Body of pancreas (tissue), 4 donors: ENCODE measurements around the gene COL13A1.

Source experiments
- POLR2A ChIP-seq, 3 donors: fragments of 450-650 bp; IDR thresholded peaks; one replicate each; pipeline ENCODE4 v1.6.1; 2016; ENCODE audit warnings: antibody characterized with exemption in 3 of 3, mild to moderate bottlenecking in 2 of 3
- TF ChIP-seq, protein P1 (sequence below), 7 experiments: fragments of 450-650 bp in 4 of 7; fragments of 200-600 bp in 3 of 7; sonication (generic) in 3 of 7; IDR thresholded peaks; one replicate each; pipeline ENCODE4 v1.5.1; 2016 to 2019; ENCODE audit warnings: antibody characterized with exemption in 7 of 7

DNA sequence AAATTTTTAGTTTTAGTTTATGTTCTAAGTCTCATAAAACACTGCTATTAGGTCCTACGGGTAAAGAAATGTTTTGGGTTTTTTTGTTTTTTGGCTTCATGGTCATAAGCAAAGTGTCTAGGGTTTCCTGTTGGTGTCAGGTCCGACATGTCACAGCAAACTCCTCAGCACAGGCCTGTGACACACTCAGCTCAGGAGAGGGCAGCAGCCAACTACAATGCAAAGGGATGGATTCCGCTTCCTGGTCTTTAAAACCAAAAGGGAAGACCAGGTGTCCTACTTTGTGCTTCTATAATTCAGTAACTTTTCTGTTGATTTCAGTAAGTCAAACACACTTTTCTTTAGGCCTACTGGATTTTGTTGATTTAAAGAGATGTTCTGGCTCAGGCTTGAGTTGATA is 167.1 kb downstream of the COL13A1 start:
- TF ChIP-seq POLR2A (IDR thresholded peaks at IDR 0.05): no peak
- TF ChIP-seq, protein P1, sequence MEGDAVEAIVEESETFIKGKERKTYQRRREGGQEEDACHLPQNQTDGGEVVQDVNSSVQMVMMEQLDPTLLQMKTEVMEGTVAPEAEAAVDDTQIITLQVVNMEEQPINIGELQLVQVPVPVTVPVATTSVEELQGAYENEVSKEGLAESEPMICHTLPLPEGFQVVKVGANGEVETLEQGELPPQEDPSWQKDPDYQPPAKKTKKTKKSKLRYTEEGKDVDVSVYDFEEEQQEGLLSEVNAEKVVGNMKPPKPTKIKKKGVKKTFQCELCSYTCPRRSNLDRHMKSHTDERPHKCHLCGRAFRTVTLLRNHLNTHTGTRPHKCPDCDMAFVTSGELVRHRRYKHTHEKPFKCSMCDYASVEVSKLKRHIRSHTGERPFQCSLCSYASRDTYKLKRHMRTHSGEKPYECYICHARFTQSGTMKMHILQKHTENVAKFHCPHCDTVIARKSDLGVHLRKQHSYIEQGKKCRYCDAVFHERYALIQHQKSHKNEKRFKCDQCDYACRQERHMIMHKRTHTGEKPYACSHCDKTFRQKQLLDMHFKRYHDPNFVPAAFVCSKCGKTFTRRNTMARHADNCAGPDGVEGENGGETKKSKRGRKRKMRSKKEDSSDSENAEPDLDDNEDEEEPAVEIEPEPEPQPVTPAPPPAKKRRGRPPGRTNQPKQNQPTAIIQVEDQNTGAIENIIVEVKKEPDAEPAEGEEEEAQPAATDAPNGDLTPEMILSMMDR (IDR thresholded peaks at IDR 0.05): no peak
